Measurements from ENCODE around the gene SPOCK2.
"Not testable (repeated sequence)": the region's sequence is repeated elsewhere in the genome, so short reads cannot be mapped to it uniquely, and the experiment has no call there.

The SPOCK2 gene

DNA sequence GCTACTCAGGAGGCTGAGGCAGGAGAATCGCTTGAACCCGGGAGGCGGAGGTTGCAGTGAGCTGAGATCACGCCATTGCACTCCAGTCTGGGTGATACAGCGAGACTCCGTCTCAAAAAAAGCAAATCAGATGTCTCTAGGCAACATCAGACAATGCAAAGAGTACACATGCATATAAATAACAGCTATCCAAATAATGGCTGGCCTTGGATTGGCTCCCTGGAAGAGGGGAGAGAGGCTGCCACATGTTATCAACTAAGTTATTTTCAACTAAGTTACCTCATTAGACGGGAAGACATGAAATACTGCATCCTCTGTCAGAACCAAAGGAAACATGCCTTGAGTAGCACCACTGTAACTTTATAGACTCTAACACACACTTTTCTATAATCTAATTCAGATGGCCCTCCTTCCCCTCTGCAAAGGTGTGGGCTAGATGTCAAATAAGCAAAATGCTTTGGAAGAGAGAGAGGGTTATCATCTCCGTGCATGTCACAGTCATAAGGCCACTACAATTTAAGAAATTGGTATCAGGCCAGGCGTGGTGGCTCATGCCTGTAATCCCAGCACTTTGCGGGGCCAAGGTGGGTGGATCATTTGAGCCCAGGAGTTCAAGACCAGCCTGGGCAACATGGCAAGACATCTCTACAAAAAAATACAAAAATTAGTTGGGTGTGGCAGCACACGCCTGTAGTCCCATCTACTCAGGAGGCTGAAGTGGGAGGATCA is 22.5 kb upstream of the SPOCK2 start:
- no peak for DNase-seq
- no CpG with 5 or more reads among the region's 11 CpGs for WGBS (ENCODE audit: extremely low coverage, insufficient coverage, low lambda C conversion rate)
- no peak overlapping the region for H3K23ac ChIP-seq (ENCODE audit: low read length)
- H3K4me2 ChIP-seq (ENCODE audit: low read length): no peak overlapping the region
- no peak overlapping the region for H3K4me3 ChIP-seq (ENCODE audit: low read length)
- no peak overlapping the region for H2BK15ac ChIP-seq (replicated peaks; ENCODE audit: low read depth)
- H2AK5ac ChIP-seq (ENCODE audit: low read length): no peak overlapping the region
- H3K9ac ChIP-seq (ENCODE audit: low read length): no peak overlapping the region
- H3K4me1 ChIP-seq (ENCODE audit: control insufficient read depth, low read depth, low read length): no peaks in the 10 kb centered on the region
- no peak overlapping the region for H3K4ac ChIP-seq (ENCODE audit: low read depth, low read length)
- no peak overlapping the region for H4K8ac ChIP-seq (ENCODE audit: low read depth, low read length)
- H3K36me3 ChIP-seq (ENCODE audit: control insufficient read depth, insufficient read depth, low read length): no peaks in the 10 kb centered on the region
- H2BK120ac ChIP-seq (ENCODE audit: low read depth, low read length): no peak overlapping the region
- H3K18ac ChIP-seq (ENCODE audit: low read length): no peak overlapping the region
- no peak overlapping the region for H4K5ac ChIP-seq (ENCODE audit: low read length)
- H2BK5ac ChIP-seq (ENCODE audit: low read length): no peak overlapping the region
- H3K79me1 ChIP-seq (ENCODE audit: low read length): no peaks in the 10 kb centered on the region
- H3K27ac ChIP-seq (ENCODE audit: low read depth, low read length): no peak overlapping the region
- H3K56ac ChIP-seq (ENCODE audit: low read length): no peak overlapping the region
- no peaks in the 10 kb centered on the region for H3K79me2 ChIP-seq (ENCODE audit: control insufficient read depth, insufficient read depth, low read length)
- H3K27me3 ChIP-seq (ENCODE audit: insufficient read depth, low read length, poor library complexity): no peaks in the 10 kb centered on the region

DNA sequence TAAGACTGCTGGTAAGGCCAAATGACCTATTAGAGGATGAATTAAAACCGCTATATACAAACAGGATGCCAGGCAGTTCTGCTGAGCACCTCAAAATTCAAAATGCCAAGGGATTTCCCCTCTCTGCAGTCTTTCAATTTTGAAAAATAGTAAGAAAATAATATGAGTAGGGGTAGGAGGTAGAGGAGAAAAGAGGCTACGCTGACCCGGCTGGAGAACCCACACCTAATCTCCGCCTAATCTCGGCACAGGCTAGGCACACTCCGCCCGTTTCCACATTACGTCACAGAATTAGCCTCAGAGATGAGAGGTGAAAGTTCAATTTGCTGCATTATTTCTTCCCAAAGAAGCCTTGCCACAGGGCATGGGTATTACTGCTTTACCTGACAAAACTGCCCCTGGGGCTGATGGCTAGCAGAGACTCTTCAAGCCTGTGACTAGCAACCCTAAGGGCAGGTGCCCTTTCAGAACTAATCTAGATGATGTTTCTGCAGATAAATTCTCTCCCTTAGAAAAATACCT is 21.3 kb upstream of the SPOCK2 start:
- Histone ChIP-seq H3K56ac (ENCODE audit: low read length) (no peak overlapping the region), H3K27ac (ENCODE audit: low read depth, low read length) (no peak overlapping the region), H3K18ac (ENCODE audit: low read length) (no peak overlapping the region), H2AK5ac (ENCODE audit: low read length) (no peak overlapping the region), H2BK120ac (ENCODE audit: low read depth, low read length) (no peak overlapping the region), H2BK5ac (ENCODE audit: low read length) (no peak overlapping the region), H3K4me2 (ENCODE audit: low read length) (no peak overlapping the region), H3K23ac (ENCODE audit: low read length) (no peak overlapping the region), H2BK15ac (replicated peaks; ENCODE audit: low read depth) (no peak overlapping the region), H3K4me3 (ENCODE audit: low read length) (no peak overlapping the region), H3K79me2 (ENCODE audit: control insufficient read depth, insufficient read depth, low read length) (no peaks in the 10 kb centered on the region), H3K9ac (ENCODE audit: low read length) (no peak overlapping the region), H3K4ac (ENCODE audit: low read depth, low read length) (no peak overlapping the region), H3K36me3 (ENCODE audit: control insufficient read depth, insufficient read depth, low read length) (no peaks in the 10 kb centered on the region), H3K27me3 (ENCODE audit: insufficient read depth, low read length, poor library complexity) (no peaks in the 10 kb centered on the region), H4K8ac (ENCODE audit: low read depth, low read length) (no peak overlapping the region), H3K79me1 (ENCODE audit: low read length) (no peaks in the 10 kb centered on the region), H3K4me1 (ENCODE audit: control insufficient read depth, low read depth, low read length) (no peaks in the 10 kb centered on the region), H4K5ac (ENCODE audit: low read length) (no peak overlapping the region)
- WGBS (ENCODE audit: extremely low coverage, insufficient coverage, low lambda C conversion rate): no CpG with 5 or more reads among the region's 8 CpGs
- no peak for DNase-seq

DNA sequence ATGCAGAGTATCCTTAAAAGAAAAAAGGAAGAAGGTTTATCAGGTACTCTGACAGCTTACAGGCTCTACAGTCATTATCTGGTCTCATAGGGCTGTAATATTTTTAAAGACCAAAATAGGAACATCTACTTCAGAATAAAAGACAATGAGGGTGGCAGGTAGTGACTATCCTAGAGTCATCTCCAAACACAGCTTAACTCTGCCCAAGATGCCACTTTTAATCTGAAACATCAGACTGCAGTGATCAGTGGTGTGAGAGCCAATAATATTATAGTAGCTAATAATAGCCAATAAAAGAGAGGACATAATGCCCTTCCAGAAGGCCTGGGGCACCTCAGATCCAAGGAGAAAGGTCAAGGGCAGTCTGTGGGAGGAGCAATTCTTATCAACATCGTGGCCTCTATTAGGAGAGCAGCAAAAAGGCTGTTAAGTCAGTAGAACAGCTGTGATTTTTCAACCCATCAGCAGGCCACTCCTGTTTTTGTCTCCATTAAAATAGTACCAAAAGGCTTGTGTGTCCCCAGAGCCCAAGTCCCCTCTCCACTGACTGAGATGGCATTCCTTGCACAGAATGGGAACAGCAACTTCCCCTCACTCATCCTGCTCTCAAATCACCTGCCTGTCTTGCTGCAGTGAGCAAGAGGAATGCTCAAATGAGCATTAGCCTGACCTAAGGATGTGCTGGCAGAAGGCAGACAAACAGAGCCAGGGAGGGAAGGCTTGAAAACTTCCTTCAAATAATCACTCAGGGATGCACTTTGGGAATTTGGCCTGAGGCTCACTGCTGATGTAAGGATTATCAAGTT is 20.7 kb upstream of the SPOCK2 start:
- DNase-seq: peak; percentile 46
- H3K4me3 ChIP-seq (ENCODE audit: low read length): no peak overlapping the region
- no CpG with 5 or more reads among the region's 1 CpG for whole genome bisulfite sequencing (ENCODE audit: extremely low coverage, insufficient coverage, low lambda C conversion rate)

GRCh38 chr10:72108004-72108370 is 19.6 kb upstream of the SPOCK2 start:
- DNase-seq; H3K4me1 ChIP-seq (ENCODE audit: control insufficient read depth, low read depth, low read length); H3K27ac ChIP-seq (ENCODE audit: low read depth, low read length); H2BK120ac ChIP-seq (ENCODE audit: low read depth, low read length); H3K56ac ChIP-seq (ENCODE audit: low read length); H3K18ac ChIP-seq (ENCODE audit: low read length); H3K36me3 ChIP-seq (ENCODE audit: control insufficient read depth, insufficient read depth, low read length); H3K9ac ChIP-seq (ENCODE audit: low read length); H3K79me1 ChIP-seq (ENCODE audit: low read length); H3K79me2 ChIP-seq (ENCODE audit: control insufficient read depth, insufficient read depth, low read length); H2BK5ac ChIP-seq (ENCODE audit: low read length); H2BK15ac ChIP-seq (replicated peaks; ENCODE audit: low read depth); H3K27me3 ChIP-seq (ENCODE audit: insufficient read depth, low read length, poor library complexity); H3K23ac ChIP-seq (ENCODE audit: low read length); H3K4me3 ChIP-seq (ENCODE audit: low read length); H3K4ac ChIP-seq (ENCODE audit: low read depth, low read length); H4K8ac ChIP-seq (ENCODE audit: low read depth, low read length); H3K4me2 ChIP-seq (ENCODE audit: low read length); H2AK5ac ChIP-seq (ENCODE audit: low read length); H4K5ac ChIP-seq (ENCODE audit: low read length): not testable (repeated sequence)
- WGBS (ENCODE audit: extremely low coverage, insufficient coverage, low lambda C conversion rate): no CpG with 5 or more reads among the region's 3 CpGs

More for the DNA sequence above, 20.7 kb upstream of the SPOCK2 start:
- Histone ChIP-seq H4K8ac (ENCODE audit: low read depth, low read length) (no peak overlapping the region), H4K5ac (ENCODE audit: low read length) (no peak overlapping the region), H2BK15ac (replicated peaks; ENCODE audit: low read depth) (no peak overlapping the region), H2AK5ac (ENCODE audit: low read length) (no peak overlapping the region), H3K4ac (ENCODE audit: low read depth, low read length) (no peak overlapping the region), H3K36me3 (ENCODE audit: control insufficient read depth, insufficient read depth, low read length) (no peaks in the 10 kb centered on the region), H3K4me1 (ENCODE audit: control insufficient read depth, low read depth, low read length) (no peaks in the 10 kb centered on the region), H3K23ac (ENCODE audit: low read length) (no peak overlapping the region), H3K79me2 (ENCODE audit: control insufficient read depth, insufficient read depth, low read length) (no peaks in the 10 kb centered on the region), H3K18ac (ENCODE audit: low read length) (no peak overlapping the region), H2BK5ac (ENCODE audit: low read length) (no peak overlapping the region), H3K9ac (ENCODE audit: low read length) (no peak overlapping the region), H3K27me3 (ENCODE audit: insufficient read depth, low read length, poor library complexity) (no peaks in the 10 kb centered on the region), H3K27ac (ENCODE audit: low read depth, low read length) (no peak overlapping the region), H3K4me2 (ENCODE audit: low read length) (no peak overlapping the region), H3K56ac (ENCODE audit: low read length) (no peak overlapping the region), H3K79me1 (ENCODE audit: low read length) (no peaks in the 10 kb centered on the region), H2BK120ac (ENCODE audit: low read depth, low read length) (no peak overlapping the region)

DNA sequence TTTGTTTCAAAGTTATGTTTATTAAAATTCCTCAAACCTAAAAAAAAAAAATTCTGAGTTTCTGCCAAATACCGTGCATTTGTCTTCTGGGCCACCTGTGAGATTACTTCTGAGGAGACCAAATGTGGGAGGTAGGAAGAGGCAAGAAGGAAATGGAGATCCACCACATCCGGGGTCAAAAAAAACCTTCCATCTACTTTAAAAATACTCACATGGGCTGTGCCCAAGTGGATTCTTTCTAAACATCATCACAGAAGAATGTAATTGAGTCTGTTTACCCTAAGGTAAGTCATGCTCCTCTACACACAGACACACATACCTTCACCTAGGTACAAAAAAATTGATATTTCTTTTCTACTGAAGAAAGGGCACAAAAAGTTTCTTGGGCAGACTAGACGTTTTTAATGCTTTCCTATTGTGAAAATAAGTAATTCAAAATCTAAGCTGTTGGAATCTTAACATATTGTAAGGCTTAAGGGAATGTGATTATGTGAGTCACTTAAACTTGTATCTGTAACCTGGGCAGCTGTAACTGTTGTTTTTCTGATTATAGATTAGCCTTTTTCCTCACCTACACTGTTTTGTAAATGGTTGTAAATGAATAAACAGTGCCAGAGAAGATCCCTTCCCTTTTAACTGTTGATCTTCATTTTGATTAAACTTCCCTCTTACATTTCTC is 19.1 kb upstream of the SPOCK2 start:
- H2BK15ac ChIP-seq (replicated peaks; ENCODE audit: low read depth): no peak overlapping the region
- no peak overlapping the region for H3K27ac ChIP-seq (ENCODE audit: low read depth, low read length)
- no peaks in the 10 kb centered on the region for H3K4me1 ChIP-seq (ENCODE audit: control insufficient read depth, low read depth, low read length)
- no peak overlapping the region for H4K8ac ChIP-seq (ENCODE audit: low read depth, low read length)
- H2AK5ac ChIP-seq (ENCODE audit: low read length): no peak overlapping the region
- H3K79me1 ChIP-seq (ENCODE audit: low read length): no peaks in the 10 kb centered on the region
- no peak overlapping the region for H2BK5ac ChIP-seq (ENCODE audit: low read length)
- no peak overlapping the region for H2BK120ac ChIP-seq (ENCODE audit: low read depth, low read length)
- H3K9ac ChIP-seq (ENCODE audit: low read length): no peak overlapping the region
- no peaks in the 10 kb centered on the region for H3K79me2 ChIP-seq (ENCODE audit: control insufficient read depth, insufficient read depth, low read length)
- no peak overlapping the region for H4K5ac ChIP-seq (ENCODE audit: low read length)
- no peak overlapping the region for H3K4me2 ChIP-seq (ENCODE audit: low read length)
- H3K27me3 ChIP-seq (ENCODE audit: insufficient read depth, low read length, poor library complexity): no peaks in the 10 kb centered on the region
- DNase-seq: peak; percentile 14
- WGBS (ENCODE audit: extremely low coverage, insufficient coverage, low lambda C conversion rate): no CpG with 5 or more reads among the region's 3 CpGs
- H3K23ac ChIP-seq (ENCODE audit: low read length): no peak overlapping the region
- no peak overlapping the region for H3K4me3 ChIP-seq (ENCODE audit: low read length)
- H3K18ac ChIP-seq (ENCODE audit: low read length): no peak overlapping the region
- no peak overlapping the region for H3K56ac ChIP-seq (ENCODE audit: low read length)
- no peak overlapping the region for H3K4ac ChIP-seq (ENCODE audit: low read depth, low read length)
- H3K36me3 ChIP-seq (ENCODE audit: control insufficient read depth, insufficient read depth, low read length): no peaks in the 10 kb centered on the region

Data from mesendoderm (in vitro differentiated cells).